Measurements from ENCODE around the gene NT5C3A. TPM values are rescaled to one million over a fixed set of nuclear protein-coding genes. Genes with fewer than 3 reads are reported as not detected.

The NT5C3A gene
- total RNA-seq, 1 experiment from 2014 or later: 35.0 TPM

- H3K27me3 ChIP-seq (ENCODE audit: low read length): no peaks in the 10 kb centered on the region
- peak overlapping the region; percentile 17; the same call in 1 of the 2 replicates for H3K4me3 ChIP-seq (ENCODE audit: low read length)
- no peak overlapping the region for H2AFZ ChIP-seq (ENCODE audit: low read length)
- H3K4me2 ChIP-seq (ENCODE audit: low read length): peak overlapping the region; percentile 73
- H3K9ac ChIP-seq (ENCODE audit: low read length): no peak overlapping the region
- H4K20me1 ChIP-seq (ENCODE audit: low read length): peaks cover 6% of the 10 kb centered on the region; the same call in 1 of the 2 replicates
- H3K27ac ChIP-seq (ENCODE audit: low read length): peak overlapping the region; percentile 46; the same call in 1 of the 2 replicates
- no peak for DNase-seq
- POLR2A ChIA-PET (ENCODE audit: unreplicated experiment): no interaction called here
- no TSS peak for BruUV-seq (replicated peaks)
- no peak for ATAC-seq
- H3F3A ChIP-seq (ENCODE audit: low read length, unreplicated experiment): no peaks in the 10 kb centered on the region
- CTCF ChIA-PET: no interaction called here
- no peaks in the 10 kb centered on the region for H3K36me3 ChIP-seq (ENCODE audit: low read depth, low read length)
- peaks cover 93% of the 10 kb centered on the region for H3K79me2 ChIP-seq (ENCODE audit: low read length)
- H3K9me3 ChIP-seq (ENCODE audit: low read length): no peaks in the 10 kb centered on the region
- TF ChIP-seq CTCF (conservative IDR thresholded peaks at IDR 0.05; ENCODE audit: low read depth, low read length) (no peak), EZH2 (IDR thresholded peaks at IDR 0.05; ENCODE audit: low read length, unreplicated experiment) (no peak), EZH2phosphoT487 (IDR thresholded peaks at IDR 0.05; ENCODE audit: borderline replicate concordance, low read length) (no peak)
- intact Hi-C loops (cut with micrococcal nuclease): loop anchor here (5.0 to 10.0 kb wide), 2 partner anchors 153 to 550 kb away; partner anchors contain the start of genes AVL9, KBTBD2 and LSM5
- peaks cover 40% of the 10 kb centered on the region for H3K4me1 ChIP-seq (ENCODE audit: insufficient read depth, low read length)
- no peaks in the 10 kb centered on the region for H3K9me2 ChIP-seq (replicated peaks; ENCODE audit: low read length)
These were observed 17.6 kb downstream of the NT5C3A start for GRCh38 chr7:33044986-33045385.

GRCh38 chr7:33044401-33044718, 18.2 kb downstream of the NT5C3A start:
- no peaks in the 10 kb centered on the region for H3K9me2 ChIP-seq (replicated peaks; ENCODE audit: low read length)
- no peaks in the 10 kb centered on the region for H3K27me3 ChIP-seq (ENCODE audit: low read length)
- peak overlapping the region; percentile 17; the same call in 1 of the 2 replicates for H3K4me3 ChIP-seq (ENCODE audit: low read length)
- DNase-seq (peak; percentile 67), ATAC-seq (peak; percentile 53)
- ChIA-PET CTCF (interaction anchor here (0.5 to 0.6 kb wide), 2 partner anchors 16 to 137 kb away, joined by 3 read pairs; no protein-coding TSS in a partner anchor), POLR2A (ENCODE audit: unreplicated experiment) (no interaction called here)
- H3K79me2 ChIP-seq (ENCODE audit: low read length): peaks cover 94% of the 10 kb centered on the region
- peaks cover 6% of the 10 kb centered on the region; the same call in 1 of the 2 replicates for H4K20me1 ChIP-seq (ENCODE audit: low read length)
- H3F3A ChIP-seq (ENCODE audit: low read length, unreplicated experiment): no peaks in the 10 kb centered on the region
- H3K9ac ChIP-seq (ENCODE audit: low read length): no peak overlapping the region
- H3K4me2 ChIP-seq (ENCODE audit: low read length): peak overlapping the region; percentile 73
- BruUV-seq (replicated peaks): no TSS peak
- peaks cover 43% of the 10 kb centered on the region for H3K4me1 ChIP-seq (ENCODE audit: insufficient read depth, low read length)
- no peak for TF ChIP-seq EZH2 (IDR thresholded peaks at IDR 0.05; ENCODE audit: low read length, unreplicated experiment)
- TF ChIP-seq CTCF (conservative IDR thresholded peaks at IDR 0.05; ENCODE audit: low read depth, low read length): peak; percentile 41; the same call in 1 of the 2 replicates
- H3K36me3 ChIP-seq (ENCODE audit: low read depth, low read length): no peaks in the 10 kb centered on the region
- no peak overlapping the region for H2AFZ ChIP-seq (ENCODE audit: low read length)
- peak overlapping the region; percentile 46 for H3K27ac ChIP-seq (ENCODE audit: low read length)
- intact Hi-C loops (cut with micrococcal nuclease): loop anchor here (5.0 to 10.0 kb wide), 2 partner anchors 152 to 550 kb away; partner anchors contain the start of genes AVL9, KBTBD2 and LSM5
- H3K9me3 ChIP-seq (ENCODE audit: low read length): no peaks in the 10 kb centered on the region
